ENCODE measurements around the gene TMEM154.

TMEM154 gene

DNA sequence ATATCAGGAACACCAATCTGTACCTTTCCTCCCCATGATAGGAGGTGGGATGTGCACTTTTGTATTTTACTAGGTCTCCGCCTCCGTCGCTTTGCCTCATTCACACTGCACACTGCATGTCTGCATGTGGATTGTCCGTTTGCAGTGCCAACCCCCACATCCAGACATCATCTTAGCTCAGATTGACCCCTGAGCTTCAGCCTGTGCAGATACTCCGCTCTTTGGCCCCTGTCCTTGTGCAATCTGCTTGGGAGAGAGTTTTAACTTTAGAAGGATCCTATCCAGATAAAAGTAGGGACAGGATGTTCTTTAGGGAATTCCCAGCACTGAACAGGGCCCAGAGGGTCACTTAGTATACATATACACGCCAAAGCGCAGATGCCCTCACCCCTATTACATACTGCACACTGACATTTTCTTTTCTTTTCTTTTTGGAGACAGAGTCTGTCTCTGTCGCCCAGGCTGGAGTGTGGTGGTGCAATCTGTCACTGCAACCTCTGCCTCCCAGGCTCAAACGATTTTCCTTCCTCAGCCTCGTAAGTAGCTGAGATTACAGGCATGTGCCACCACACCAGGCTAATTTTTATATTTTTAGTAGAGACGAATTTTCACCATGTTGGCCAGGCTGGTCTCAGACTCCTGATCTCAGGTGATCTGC is 100.6 kb downstream of the TMEM154 start:
- Histone ChIP-seq H3K4me3 (ENCODE audit: control insufficient read depth in 1 of 7, extremely low read depth in 1 of 7, insufficient read depth in 4 of 7, low read depth in 2 of 7, low read length in 6 of 7) (no peak overlapping the region), H3K27me3 (replicated peaks in 2 of 5; ENCODE audit: control insufficient read depth in 4 of 5, insufficient read depth in 5 of 5, low read length in 4 of 5) (no peaks in the 10 kb centered on the region), H3K4me1 (ENCODE audit: control extremely low read depth in 1 of 4, control insufficient read depth in 4 of 4, insufficient read depth in 4 of 4, low read length in 3 of 4) (no peaks in the 10 kb centered on the region), H3K9me3 (ENCODE audit: control extremely low read depth in 1 of 5, control insufficient read depth in 4 of 5, insufficient read depth in 2 of 5, low read depth in 1 of 5, low read length in 4 of 5) (no peaks in the 10 kb centered on the region), H3K36me3 (ENCODE audit: control insufficient read depth in 4 of 4, insufficient read depth in 4 of 4, low read length in 3 of 4) (no peaks in the 10 kb centered on the region), H3K27ac (ENCODE audit: insufficient read depth in 1 of 2, low read depth in 1 of 2, low read length in 2 of 2, poor library complexity in 1 of 2, severe bottlenecking in 2 of 2) (no peak overlapping the region)
- WGBS (ENCODE audit: insufficient coverage) = 93% methylated on average over 11 of the region's 11 CpGs
- DNase-seq = no peak
- POLR2A ChIA-PET = interaction anchor here (1.5 kb wide), 1 partner anchor 11 kb away, joined by 5 read pairs; no protein-coding TSS in a partner anchor
- CTCF ChIA-PET = interaction anchor here (1.2 to 1.3 kb wide), 2 partner anchors 11 to 49 kb away, joined by 3 to 4 read pairs; no protein-coding TSS in a partner anchor

DNA sequence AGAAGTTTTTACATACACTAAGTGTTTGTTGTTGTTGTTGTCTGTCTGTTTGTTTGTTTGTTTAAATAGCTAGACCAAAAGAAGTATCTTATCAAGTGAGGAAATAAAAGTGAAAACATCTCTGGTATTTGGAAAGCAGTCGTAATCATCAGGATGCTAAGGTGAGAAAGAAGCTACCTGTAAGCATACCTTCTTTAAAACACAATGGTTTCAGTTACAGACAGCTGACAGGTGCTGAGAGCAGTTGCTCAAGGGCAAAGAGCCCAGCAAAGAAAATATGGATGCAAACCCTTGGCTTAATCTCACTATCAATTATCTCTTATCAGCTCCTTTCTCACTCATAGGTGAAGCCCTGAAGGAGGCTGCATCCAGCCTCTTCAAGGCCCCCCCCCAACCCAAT is 101.1 kb downstream of the TMEM154 start:
- no peaks in the 10 kb centered on the region for H3K4me1 ChIP-seq (ENCODE audit: control extremely low read depth in 1 of 4, control insufficient read depth in 4 of 4, insufficient read depth in 4 of 4, low read length in 3 of 4)
- H3K27ac ChIP-seq (ENCODE audit: insufficient read depth in 1 of 2, low read depth in 1 of 2, low read length in 2 of 2, poor library complexity in 1 of 2, severe bottlenecking in 2 of 2) = no peak overlapping the region
- H3K9me3 ChIP-seq (ENCODE audit: control extremely low read depth in 1 of 5, control insufficient read depth in 4 of 5, insufficient read depth in 2 of 5, low read depth in 1 of 5, low read length in 4 of 5) = no peaks in the 10 kb centered on the region
- no peaks in the 10 kb centered on the region for H3K36me3 ChIP-seq (ENCODE audit: control insufficient read depth in 4 of 4, insufficient read depth in 4 of 4, low read length in 3 of 4)
- WGBS (ENCODE audit: insufficient coverage) = 86% methylated on average over 1 of the region's 1 CpG
- no peak overlapping the region for H3K4me3 ChIP-seq (ENCODE audit: control insufficient read depth in 1 of 7, extremely low read depth in 1 of 7, insufficient read depth in 4 of 7, low read depth in 2 of 7, low read length in 6 of 7)
- no peak for DNase-seq
- ChIA-PET POLR2A (no interaction called here), CTCF (interaction anchor here (0.7 to 1.3 kb wide), 3 partner anchors 11 to 68 kb away, joined by 3 to 4 read pairs (median 3); no protein-coding TSS in a partner anchor)
- H3K27me3 ChIP-seq (replicated peaks in 2 of 5; ENCODE audit: control insufficient read depth in 4 of 5, insufficient read depth in 5 of 5, low read length in 4 of 5) = no peaks in the 10 kb centered on the region

- ChIA-PET CTCF (interaction anchor here (0.7 to 1.3 kb wide), 3 partner anchors 12 to 69 kb away, joined by 3 to 4 read pairs (median 3); no protein-coding TSS in a partner anchor), POLR2A (no interaction called here)
- Histone ChIP-seq H3K27me3 (replicated peaks in 2 of 5; ENCODE audit: control insufficient read depth in 4 of 5, insufficient read depth in 5 of 5, low read length in 4 of 5) (no peaks in the 10 kb centered on the region), H3K9me3 (ENCODE audit: control extremely low read depth in 1 of 5, control insufficient read depth in 4 of 5, insufficient read depth in 2 of 5, low read depth in 1 of 5, low read length in 4 of 5) (no peaks in the 10 kb centered on the region), H3K4me3 (ENCODE audit: control insufficient read depth in 1 of 7, extremely low read depth in 1 of 7, insufficient read depth in 4 of 7, low read depth in 2 of 7, low read length in 6 of 7) (no peak overlapping the region), H3K27ac (ENCODE audit: insufficient read depth in 1 of 2, low read depth in 1 of 2, low read length in 2 of 2, poor library complexity in 1 of 2, severe bottlenecking in 2 of 2) (no peak overlapping the region), H3K4me1 (ENCODE audit: control extremely low read depth in 1 of 4, control insufficient read depth in 4 of 4, insufficient read depth in 4 of 4, low read length in 3 of 4) (no peaks in the 10 kb centered on the region), H3K36me3 (ENCODE audit: control insufficient read depth in 4 of 4, insufficient read depth in 4 of 4, low read length in 3 of 4) (no peaks in the 10 kb centered on the region)
- peak in 2 of 3 donors; percentile 16 for DNase-seq
- WGBS (ENCODE audit: insufficient coverage) = 86% methylated on average over 4 of the region's 6 CpGs
These were observed 101.9 kb downstream of the TMEM154 start for GRCh38 chr4:152577708-152578396.

DNA sequence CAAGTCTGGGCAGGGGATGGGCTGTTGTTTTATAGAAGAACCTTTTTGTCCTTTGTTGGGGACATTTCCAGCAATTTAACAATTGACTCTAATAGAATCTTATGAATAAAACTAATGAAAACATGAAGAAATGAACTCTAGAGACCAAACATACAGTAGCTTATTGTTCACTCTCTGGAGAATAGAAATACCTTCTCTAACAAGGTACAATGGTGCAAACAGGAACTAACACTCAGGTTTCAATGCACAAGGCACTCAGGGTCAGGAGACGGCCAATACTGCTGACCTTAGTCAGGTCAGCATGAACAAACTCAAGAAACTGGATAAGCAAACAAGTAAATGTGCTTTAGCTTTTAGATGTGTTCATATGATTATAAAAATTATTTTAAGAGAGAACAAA is 104.3 kb downstream of the TMEM154 start:
- Histone ChIP-seq H3K4me3 (ENCODE audit: control insufficient read depth in 1 of 7, extremely low read depth in 1 of 7, insufficient read depth in 4 of 7, low read depth in 2 of 7, low read length in 6 of 7) (no peak overlapping the region), H3K36me3 (ENCODE audit: control insufficient read depth in 4 of 4, insufficient read depth in 4 of 4, low read length in 3 of 4) (no peaks in the 10 kb centered on the region), H3K4me1 (ENCODE audit: control extremely low read depth in 1 of 4, control insufficient read depth in 4 of 4, insufficient read depth in 4 of 4, low read length in 3 of 4) (no peaks in the 10 kb centered on the region), H3K27me3 (replicated peaks in 2 of 5; ENCODE audit: control insufficient read depth in 4 of 5, insufficient read depth in 5 of 5, low read length in 4 of 5) (no peaks in the 10 kb centered on the region), H3K9me3 (ENCODE audit: control extremely low read depth in 1 of 5, control insufficient read depth in 4 of 5, insufficient read depth in 2 of 5, low read depth in 1 of 5, low read length in 4 of 5) (no peaks in the 10 kb centered on the region), H3K27ac (ENCODE audit: insufficient read depth in 1 of 2, low read depth in 1 of 2, low read length in 2 of 2, poor library complexity in 1 of 2, severe bottlenecking in 2 of 2) (no peak overlapping the region)
- ChIA-PET CTCF (no interaction called here), POLR2A (no interaction called here)
- WGBS (ENCODE audit: insufficient coverage) = no CpG with 5 or more reads among the region's 1 CpG
- no peak for DNase-seq

GRCh38 chr4:152573861-152574260 is 105.9 kb downstream of the TMEM154 start:
- POLR2A ChIA-PET = no interaction called here
- no peak for DNase-seq
- 100% methylated on average over 2 of the region's 2 CpGs for WGBS (ENCODE audit: insufficient coverage)
- no peaks in the 10 kb centered on the region for H3K27me3 ChIP-seq (replicated peaks in 2 of 5; ENCODE audit: control insufficient read depth in 4 of 5, insufficient read depth in 5 of 5, low read length in 4 of 5)
- no peaks in the 10 kb centered on the region for H3K36me3 ChIP-seq (ENCODE audit: control insufficient read depth in 4 of 4, insufficient read depth in 4 of 4, low read length in 3 of 4)
- CTCF ChIA-PET = interaction anchor here (0.6 kb wide), 1 partner anchor 166 kb away, joined by 3 read pairs; no protein-coding TSS in a partner anchor
- H3K4me1 ChIP-seq (ENCODE audit: control extremely low read depth in 1 of 4, control insufficient read depth in 4 of 4, insufficient read depth in 4 of 4, low read length in 3 of 4) = no peaks in the 10 kb centered on the region
- no peak overlapping the region for H3K27ac ChIP-seq (ENCODE audit: insufficient read depth in 1 of 2, low read depth in 1 of 2, low read length in 2 of 2, poor library complexity in 1 of 2, severe bottlenecking in 2 of 2)
- H3K9me3 ChIP-seq (ENCODE audit: control extremely low read depth in 1 of 5, control insufficient read depth in 4 of 5, insufficient read depth in 2 of 5, low read depth in 1 of 5, low read length in 4 of 5) = no peaks in the 10 kb centered on the region
- H3K4me3 ChIP-seq (ENCODE audit: control insufficient read depth in 1 of 7, extremely low read depth in 1 of 7, insufficient read depth in 4 of 7, low read depth in 2 of 7, low read length in 6 of 7) = no peak overlapping the region

- Histone ChIP-seq H3K36me3 (ENCODE audit: control insufficient read depth in 4 of 4, insufficient read depth in 4 of 4, low read length in 3 of 4) (no peaks in the 10 kb centered on the region), H3K27me3 (replicated peaks in 2 of 5; ENCODE audit: control insufficient read depth in 4 of 5, insufficient read depth in 5 of 5, low read length in 4 of 5) (no peaks in the 10 kb centered on the region), H3K4me3 (ENCODE audit: control insufficient read depth in 1 of 7, extremely low read depth in 1 of 7, insufficient read depth in 4 of 7, low read depth in 2 of 7, low read length in 6 of 7) (no peak overlapping the region), H3K9me3 (ENCODE audit: control extremely low read depth in 1 of 5, control insufficient read depth in 4 of 5, insufficient read depth in 2 of 5, low read depth in 1 of 5, low read length in 4 of 5) (no peaks in the 10 kb centered on the region), H3K27ac (ENCODE audit: insufficient read depth in 1 of 2, low read depth in 1 of 2, low read length in 2 of 2, poor library complexity in 1 of 2, severe bottlenecking in 2 of 2) (no peak overlapping the region), H3K4me1 (ENCODE audit: control extremely low read depth in 1 of 4, control insufficient read depth in 4 of 4, insufficient read depth in 4 of 4, low read length in 3 of 4) (no peaks in the 10 kb centered on the region)
- ChIA-PET CTCF (no interaction called here), POLR2A (interaction anchor here (0.6 kb wide), 1 partner anchor 11 kb away, joined by 3 read pairs; no protein-coding TSS in a partner anchor)
- 100% methylated on average over 1 of the region's 9 CpGs for WGBS (ENCODE audit: insufficient coverage)
- DNase-seq = no peak
These were observed 107.2 kb downstream of the TMEM154 start for GRCh38 chr4:152572417-152573086.

DNA sequence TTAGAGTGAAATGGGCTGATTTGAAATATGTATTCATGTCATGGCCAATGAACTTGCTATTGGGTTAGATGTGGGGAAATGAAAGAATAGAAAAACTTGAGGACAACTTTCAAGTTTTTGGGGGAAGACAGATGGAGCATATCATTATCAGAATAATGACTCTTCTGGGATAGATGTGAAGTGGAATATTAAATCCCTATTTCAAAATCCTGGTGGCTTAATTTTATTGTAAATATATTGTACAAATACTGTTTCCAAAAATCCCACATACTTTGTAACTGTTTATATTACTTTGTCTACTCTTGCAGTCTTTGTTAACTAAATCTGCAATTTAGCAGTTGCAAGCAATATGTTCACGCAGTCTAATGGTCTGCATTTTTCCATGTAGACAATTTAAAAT is 108.0 kb downstream of the TMEM154 start:
- ChIA-PET POLR2A (no interaction called here), CTCF (no interaction called here)
- Histone ChIP-seq H3K4me3 (ENCODE audit: control insufficient read depth in 1 of 7, extremely low read depth in 1 of 7, insufficient read depth in 4 of 7, low read depth in 2 of 7, low read length in 6 of 7) (no peak overlapping the region), H3K36me3 (ENCODE audit: control insufficient read depth in 4 of 4, insufficient read depth in 4 of 4, low read length in 3 of 4) (no peaks in the 10 kb centered on the region), H3K4me1 (ENCODE audit: control extremely low read depth in 1 of 4, control insufficient read depth in 4 of 4, insufficient read depth in 4 of 4, low read length in 3 of 4) (no peaks in the 10 kb centered on the region), H3K9me3 (ENCODE audit: control extremely low read depth in 1 of 5, control insufficient read depth in 4 of 5, insufficient read depth in 2 of 5, low read depth in 1 of 5, low read length in 4 of 5) (no peaks in the 10 kb centered on the region), H3K27ac (ENCODE audit: insufficient read depth in 1 of 2, low read depth in 1 of 2, low read length in 2 of 2, poor library complexity in 1 of 2, severe bottlenecking in 2 of 2) (no peak overlapping the region), H3K27me3 (replicated peaks in 2 of 5; ENCODE audit: control insufficient read depth in 4 of 5, insufficient read depth in 5 of 5, low read length in 4 of 5) (no peaks in the 10 kb centered on the region)
- WGBS (ENCODE audit: insufficient coverage) = no CpG with 5 or more reads among the region's 1 CpG
- no peak for DNase-seq

Measured in common myeloid progenitor, CD34-positive (primary cell).